ENCODE measurements around the gene GOLGB1. TPM values are rescaled to one million over a fixed set of nuclear protein-coding genes. Genes with fewer than 3 reads are reported as not detected.

The GOLGB1 gene, protein sequence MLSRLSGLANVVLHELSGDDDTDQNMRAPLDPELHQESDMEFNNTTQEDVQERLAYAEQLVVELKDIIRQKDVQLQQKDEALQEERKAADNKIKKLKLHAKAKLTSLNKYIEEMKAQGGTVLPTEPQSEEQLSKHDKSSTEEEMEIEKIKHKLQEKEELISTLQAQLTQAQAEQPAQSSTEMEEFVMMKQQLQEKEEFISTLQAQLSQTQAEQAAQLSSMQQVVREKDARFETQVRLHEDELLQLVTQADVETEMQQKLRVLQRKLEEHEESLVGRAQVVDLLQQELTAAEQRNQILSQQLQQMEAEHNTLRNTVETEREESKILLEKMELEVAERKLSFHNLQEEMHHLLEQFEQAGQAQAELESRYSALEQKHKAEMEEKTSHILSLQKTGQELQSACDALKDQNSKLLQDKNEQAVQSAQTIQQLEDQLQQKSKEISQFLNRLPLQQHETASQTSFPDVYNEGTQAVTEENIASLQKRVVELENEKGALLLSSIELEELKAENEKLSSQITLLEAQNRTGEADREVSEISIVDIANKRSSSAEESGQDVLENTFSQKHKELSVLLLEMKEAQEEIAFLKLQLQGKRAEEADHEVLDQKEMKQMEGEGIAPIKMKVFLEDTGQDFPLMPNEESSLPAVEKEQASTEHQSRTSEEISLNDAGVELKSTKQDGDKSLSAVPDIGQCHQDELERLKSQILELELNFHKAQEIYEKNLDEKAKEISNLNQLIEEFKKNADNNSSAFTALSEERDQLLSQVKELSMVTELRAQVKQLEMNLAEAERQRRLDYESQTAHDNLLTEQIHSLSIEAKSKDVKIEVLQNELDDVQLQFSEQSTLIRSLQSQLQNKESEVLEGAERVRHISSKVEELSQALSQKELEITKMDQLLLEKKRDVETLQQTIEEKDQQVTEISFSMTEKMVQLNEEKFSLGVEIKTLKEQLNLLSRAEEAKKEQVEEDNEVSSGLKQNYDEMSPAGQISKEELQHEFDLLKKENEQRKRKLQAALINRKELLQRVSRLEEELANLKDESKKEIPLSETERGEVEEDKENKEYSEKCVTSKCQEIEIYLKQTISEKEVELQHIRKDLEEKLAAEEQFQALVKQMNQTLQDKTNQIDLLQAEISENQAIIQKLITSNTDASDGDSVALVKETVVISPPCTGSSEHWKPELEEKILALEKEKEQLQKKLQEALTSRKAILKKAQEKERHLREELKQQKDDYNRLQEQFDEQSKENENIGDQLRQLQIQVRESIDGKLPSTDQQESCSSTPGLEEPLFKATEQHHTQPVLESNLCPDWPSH (N-terminal part only)
- 10 to 100 TPM; 30.1 to 30.7 TPM for total RNA-seq

DNA sequence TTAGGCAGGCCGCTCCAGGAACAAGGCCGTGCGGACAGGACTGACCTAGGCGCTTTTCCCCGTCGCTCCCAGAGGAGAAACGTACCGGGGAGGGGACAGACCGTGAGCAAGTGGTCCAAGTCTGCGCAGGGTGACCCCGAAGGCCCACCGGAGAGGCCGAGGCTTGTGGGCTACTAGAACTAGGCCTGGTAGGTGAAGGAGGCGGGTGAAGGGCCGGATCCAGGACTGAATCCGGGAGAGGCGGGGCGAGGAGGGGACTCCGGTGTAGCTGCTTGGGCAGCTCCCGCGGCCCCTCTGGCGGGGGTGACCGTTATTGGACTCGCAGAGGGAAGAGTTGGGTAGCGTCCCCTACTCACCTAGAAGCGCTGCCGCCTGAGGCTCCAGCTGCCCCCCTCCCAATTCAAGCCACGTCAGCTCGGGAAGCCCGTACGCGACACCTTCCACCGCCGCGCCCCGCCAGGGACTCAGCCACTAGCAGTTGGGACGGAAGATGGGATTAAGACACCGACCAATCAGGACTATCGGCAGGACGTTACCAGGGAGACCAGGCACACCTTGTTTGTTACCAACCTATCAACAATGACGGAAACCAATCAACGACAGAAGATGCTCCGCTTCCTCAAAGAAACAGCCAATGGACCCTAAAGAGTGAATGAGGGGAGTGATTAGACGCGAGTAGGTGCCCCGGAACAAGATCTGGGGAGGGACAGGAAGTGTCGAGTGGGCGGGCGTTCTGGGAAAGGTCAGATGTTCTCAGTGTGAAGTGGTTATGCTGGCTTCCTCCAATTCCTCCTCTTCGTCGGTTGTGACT is at the start of gene GOLGB1:
TSS of gene GOLGB1 (minus strand) at position 466 of the 811 bp plus-strand sequence. CDS start 18,770 bp downstream, outside the sequence.

DNA sequence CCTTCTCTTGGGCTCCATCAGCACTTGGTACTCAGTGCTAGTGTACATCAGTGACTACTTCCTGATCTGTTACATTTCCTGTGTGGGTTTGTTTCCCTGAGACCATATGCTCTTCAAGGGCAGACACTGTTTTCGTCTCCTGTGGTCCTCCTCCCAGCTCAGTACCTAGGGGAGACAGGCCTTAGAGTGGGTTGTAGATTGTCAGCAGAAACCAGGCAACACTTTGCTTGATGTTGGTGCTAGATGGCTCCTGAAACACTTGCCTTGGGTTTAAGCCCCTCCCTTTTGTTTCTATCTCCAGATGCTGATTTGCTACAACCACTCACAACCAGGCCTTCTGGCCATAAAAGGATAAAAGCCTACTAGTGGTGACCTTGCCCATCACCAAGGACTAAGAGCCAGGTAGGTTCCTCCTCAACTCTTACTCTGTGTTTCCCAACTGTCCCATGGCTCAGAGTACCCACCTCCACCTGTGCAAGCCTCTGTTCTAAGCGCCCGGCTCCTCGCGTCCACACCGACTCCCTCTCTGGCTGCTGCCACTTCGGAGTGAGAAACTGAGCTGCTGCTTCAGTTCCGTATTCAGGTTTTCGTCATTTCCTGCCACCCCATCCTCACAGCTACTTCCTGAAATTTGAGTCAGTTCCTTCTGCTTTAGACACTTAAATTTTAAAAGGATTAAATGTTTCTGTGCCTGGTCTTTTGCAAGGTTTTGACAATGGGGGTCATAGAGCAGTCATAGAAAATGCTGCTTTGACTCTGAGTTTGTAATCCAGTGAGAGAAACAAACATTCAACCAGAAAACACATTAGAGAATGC is 89.0 kb downstream of the GOLGB1 start, which contains the start of gene HCLS1:
TSS of gene HCLS1 (minus strand) at position 548 of the 816 bp plus-strand sequence. CDS start 2,556 bp downstream, outside the sequence.

Other genes with a start within 250 kb of the GOLGB1 start
- gene POLQ, start 203.8 kb downstream of the GOLGB1 start, total RNA-seq, result 10 to 100 TPM; 18.7 to 19.7 TPM
- not detected for gene ARGFX, start 181.8 kb downstream of the GOLGB1 start, total RNA-seq
- gene FBXO40, start 156.4 kb downstream of the GOLGB1 start, total RNA-seq, result not detected
- 100 to 1,000 TPM; 332 to 343 TPM for gene HCLS1, start 88.8 kb downstream of the GOLGB1 start, total RNA-seq
- gene IQCB1, start 85.3 kb upstream of the GOLGB1 start, total RNA-seq, result 10 to 100 TPM; 30.1 to 31.9 TPM
- 10 to 100 TPM; 11.3 to 12.1 TPM for gene EAF2, start 85.5 kb upstream of the GOLGB1 start, total RNA-seq
- 1 to 10 TPM; 1.9 to 4.0 TPM for gene SLC15A2, start 144.7 kb upstream of the GOLGB1 start, total RNA-seq